GM12872 (cell line): ENCODE results near the gene NCKAP5.

Source experiments
- TF ChIP-seq, protein P1 (sequence below): IDR thresholded peaks from 3 replicates; pipeline ENCODE4 v1.5.1; 2011; ENCODE audit warnings: low read depth, mild to moderate bottlenecking, low read length, moderate library complexity; ENCODE audit not compliant: insufficient read depth

Gene NCKAP5

DNA sequence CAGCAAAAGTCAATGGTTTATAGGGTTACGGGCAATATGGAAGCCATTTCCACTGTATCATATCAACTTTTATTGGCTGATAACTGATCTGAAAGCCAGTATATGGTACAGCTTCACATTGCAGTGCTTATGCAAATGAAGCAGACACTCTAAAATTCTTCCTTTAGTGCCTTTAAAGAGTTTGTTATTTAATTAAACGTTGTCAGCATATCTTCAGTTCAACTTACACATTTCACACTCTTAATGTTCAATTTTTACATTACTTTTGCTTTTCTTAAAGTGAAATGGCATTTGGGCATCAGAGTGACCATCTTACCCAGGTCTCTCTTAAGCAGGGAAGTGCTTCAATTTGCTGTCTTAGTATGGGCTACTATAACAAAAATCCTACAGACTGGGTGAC, 420.1 kb downstream of the NCKAP5 start:
- TF ChIP-seq, protein P1, sequence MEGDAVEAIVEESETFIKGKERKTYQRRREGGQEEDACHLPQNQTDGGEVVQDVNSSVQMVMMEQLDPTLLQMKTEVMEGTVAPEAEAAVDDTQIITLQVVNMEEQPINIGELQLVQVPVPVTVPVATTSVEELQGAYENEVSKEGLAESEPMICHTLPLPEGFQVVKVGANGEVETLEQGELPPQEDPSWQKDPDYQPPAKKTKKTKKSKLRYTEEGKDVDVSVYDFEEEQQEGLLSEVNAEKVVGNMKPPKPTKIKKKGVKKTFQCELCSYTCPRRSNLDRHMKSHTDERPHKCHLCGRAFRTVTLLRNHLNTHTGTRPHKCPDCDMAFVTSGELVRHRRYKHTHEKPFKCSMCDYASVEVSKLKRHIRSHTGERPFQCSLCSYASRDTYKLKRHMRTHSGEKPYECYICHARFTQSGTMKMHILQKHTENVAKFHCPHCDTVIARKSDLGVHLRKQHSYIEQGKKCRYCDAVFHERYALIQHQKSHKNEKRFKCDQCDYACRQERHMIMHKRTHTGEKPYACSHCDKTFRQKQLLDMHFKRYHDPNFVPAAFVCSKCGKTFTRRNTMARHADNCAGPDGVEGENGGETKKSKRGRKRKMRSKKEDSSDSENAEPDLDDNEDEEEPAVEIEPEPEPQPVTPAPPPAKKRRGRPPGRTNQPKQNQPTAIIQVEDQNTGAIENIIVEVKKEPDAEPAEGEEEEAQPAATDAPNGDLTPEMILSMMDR: no peak

DNA sequence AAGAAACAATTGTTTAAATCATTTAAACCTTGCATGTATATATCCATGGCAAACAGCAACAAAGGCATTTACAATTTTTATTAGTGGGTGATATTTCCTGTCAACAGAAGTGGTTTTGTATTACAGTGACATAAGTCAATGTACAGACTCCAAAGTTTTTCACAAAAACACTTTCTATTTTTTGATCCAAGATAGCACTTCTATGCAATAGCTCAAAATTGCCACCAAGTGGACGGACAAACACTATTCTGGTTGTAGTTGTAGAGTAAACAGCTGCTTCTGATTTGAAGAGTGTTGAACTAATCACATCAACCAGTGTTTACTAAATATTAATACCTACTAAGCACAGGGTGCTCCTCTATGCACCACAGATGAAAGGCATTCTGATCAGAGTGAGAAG, 421.4 kb downstream of the NCKAP5 start:
- TF ChIP-seq, protein P1: no peak

GRCh38 chr2:133143645-133144044, 424.6 kb downstream of the NCKAP5 start:
- TF ChIP-seq, protein P1: no peak

- TF ChIP-seq, protein P1: no peak
Measured at GRCh38 chr2:133142087-133142486, 426.2 kb downstream of the NCKAP5 start.

- TF ChIP-seq, protein P1: no peak
Measured at GRCh38 chr2:133140620-133141019, 427.6 kb downstream of the NCKAP5 start.

- TF ChIP-seq, protein P1: no peak
Measured at GRCh38 chr2:133139847-133140533, 428.3 kb downstream of the NCKAP5 start.

GRCh38 chr2:133138693-133139092, 429.6 kb downstream of the NCKAP5 start:
- TF ChIP-seq, protein P1: no peak
